Right lobe of liver (tissue), 4 donors: Measurements from ENCODE around the gene REST.

Experiments used
- CTCF ChIP-seq, 4 donors: fragments of 200-600 bp in 3 of 4; fragments of 450-650 bp in 1 of 4; IDR thresholded peaks; one replicate each; pipeline versions ENCODE4 v1.5.1 to v1.8.0; 2016 to 2022; ENCODE audit warnings: antibody characterized with exemption in 4 of 4, mild to moderate bottlenecking in 2 of 4
- POLR2A ChIP-seq: fragments of 450-650 bp; IDR thresholded peaks from one replicate; pipeline ENCODE4 v1.6.1; 2017; ENCODE audit warnings: antibody characterized with exemption, mild to moderate bottlenecking
- donor health status: DM: no; HTN: no; CAD: no.
- donor health status: DM: no; HTN: no; CAD: no.
- donor health status: DM: no; HTN: yes; CAD: no.

DNA sequence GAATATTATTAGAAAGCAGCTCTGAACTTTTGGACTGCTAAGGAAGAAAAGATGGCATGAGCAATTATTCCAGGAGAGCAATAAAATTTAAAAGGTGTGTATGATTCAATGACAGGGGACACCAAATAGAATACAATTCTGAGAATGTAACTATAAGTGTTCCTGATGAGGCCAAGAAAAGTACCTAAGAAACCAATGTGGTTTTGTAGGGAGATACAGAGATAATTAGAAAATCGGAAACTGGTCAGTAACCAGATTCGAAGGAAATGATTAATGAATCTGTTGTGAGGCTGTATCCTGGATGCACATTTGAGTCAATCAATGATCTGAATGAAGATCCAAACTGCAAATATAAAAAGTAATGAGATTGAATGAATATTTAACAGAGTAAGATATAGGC is 63.7 kb downstream of the REST start:
- TF ChIP-seq CTCF (IDR thresholded peaks at IDR 0.05) (no peak), POLR2A (no peak)
